PC-3 (cell line): ENCODE results near the gene MECR. TPM values are rescaled to one million over a fixed set of nuclear protein-coding genes. Genes with fewer than 3 reads are reported as not detected.
A peak's percentile ranks its signal among the peaks of the same experiment; 100 is the strongest.

ENCODE experiments used
- ATAC-seq: fragments of 200-7000 bp; cut with Tn5 transposase; 2 replicates; pipeline ENCODE4 v1.9.1; 2020; ENCODE audit warnings: mild to moderate bottlenecking, moderate library complexity
- BruUV-seq: library from RNA; stranded (reverse); fragments of 400-500 nt; replicated peaks from 2 replicates; lab custom pipeline; 2021; lab: Mats Ljungman, UMichigan
- CTCF ChIA-PET: fragments of 300-600 bp; sonication (Branson Sonifier 250); formaldehyde crosslinking; loops from one replicate; lab custom pipeline; 2022; ENCODE audit warnings: antibody characterized with exemption; lab: Charles Lee
- POLR2A ChIA-PET: fragments of 300-600 bp; sonication (Branson Sonifier 250); formaldehyde crosslinking; loops from one replicate; lab custom pipeline; 2022; ENCODE audit warnings: antibody characterized with exemption; ENCODE audit not compliant: unreplicated experiment; lab: Charles Lee
- DNase-seq: peaks from one replicate; pipeline ENCODE4 v3.0.0-alpha.2; 2015
- H2AFZ ChIP-seq: fragments of 300-600 bp; sonication (generic); 2 replicates; pipeline ENCODE4 v1.6.0; 2016; ENCODE audit warnings: antibody characterized with exemption, low read length
- H3F3A ChIP-seq: fragments of 300-600 bp; sonication (generic); one replicate; pipeline ENCODE4 v1.6.0; 2017; ENCODE audit warnings: antibody characterized with exemption, low read length, control low read depth, mild to moderate bottlenecking; ENCODE audit not compliant: unreplicated experiment
- H3K27ac ChIP-seq: fragments of 300-600 bp; sonication (generic); 2 replicates; pipeline ENCODE4 v1.5.1; 2016; ENCODE audit warnings: mild to moderate bottlenecking, low read length
- H3K27me3 ChIP-seq: fragments of 300-600 bp; sonication (generic); 2 replicates; pipeline ENCODE4 v1.6.1; 2016; ENCODE audit warnings: low read length, mixed read lengths
- H3K36me3 ChIP-seq: fragments of 300-600 bp; sonication (generic); 2 replicates; pipeline ENCODE4 v1.6.1; 2016; ENCODE audit warnings: low read depth, mixed run types, low read length, mixed read lengths
- H3K4me1 ChIP-seq: fragments of 300-600 bp; sonication (generic); 2 replicates; pipeline ENCODE4 v1.5.1; 2016; ENCODE audit warnings: low read length; ENCODE audit not compliant: insufficient read depth
- H3K4me2 ChIP-seq: fragments of 300-600 bp; sonication (generic); 2 replicates; pipeline ENCODE4 v1.6.0; 2016; ENCODE audit warnings: low read length
- H3K4me3 ChIP-seq: fragments of 300-600 bp; sonication (generic); 2 replicates; pipeline ENCODE4 v1.5.1; 2016; ENCODE audit warnings: mild to moderate bottlenecking, low read length, mixed read lengths
- H3K79me2 ChIP-seq: fragments of 300-600 bp; sonication (generic); 2 replicates; pipeline ENCODE4 v1.6.1; 2017; ENCODE audit warnings: low read length, mixed read lengths
- H3K9ac ChIP-seq: fragments of 300-600 bp; sonication (generic); 2 replicates; pipeline ENCODE4 v1.6.0; 2016; ENCODE audit warnings: mild to moderate bottlenecking, low read length
- H3K9me2 ChIP-seq: fragments of 300-600 bp; sonication (generic); replicated peaks from 2 replicates; pipeline ENCODE4 v1.6.1; 2016; ENCODE audit warnings: mixed run types, low read length, mixed read lengths
- H3K9me3 ChIP-seq: fragments of 300-600 bp; sonication (generic); 2 replicates; pipeline ENCODE4 v1.6.1; 2016; ENCODE audit warnings: low read length, mixed read lengths
- H4K20me1 ChIP-seq: fragments of 300-600 bp; sonication (generic); 2 replicates; pipeline ENCODE4 v1.6.1; 2016; ENCODE audit warnings: low read length, mixed read lengths
- CTCF ChIP-seq: fragments of 300-600 bp; sonication (generic); conservative IDR thresholded peaks from 2 replicates; pipeline ENCODE4 v1.5.1; 2017; ENCODE audit warnings: antibody characterized with exemption, low read depth, mild to moderate bottlenecking, low read length
- EZH2 ChIP-seq: fragments of 300-600 bp; sonication (generic); IDR thresholded peaks from one replicate; pipeline ENCODE4 v1.6.1; 2017; ENCODE audit warnings: antibody characterized with exemption, mild to moderate bottlenecking, low read length; ENCODE audit not compliant: unreplicated experiment
- EZH2phosphoT487 ChIP-seq: fragments of 300-600 bp; sonication (generic); IDR thresholded peaks from 2 replicates; pipeline ENCODE4 v1.6.1; 2018; ENCODE audit warnings: mild to moderate bottlenecking, antibody characterized with exemption, low read length, borderline replicate concordance
- intact Hi-C: fragments of 100-400 bp; cut with micrococcal nuclease; formaldehyde crosslinking; loops from 2 replicates; pipeline ENCODE4 v1.9.0; 2023
- total RNA-seq: library from RNA; depleted of rRNA; stranded (reverse); fragments of >200 nt; gene quantifications from 2 replicates; pipeline ENCODE4 v1.2.3, GENCODE V29; 2014

MECR gene
- total RNA-seq, 1 experiment from 2014 or later, result 30.5 TPM

GRCh38 chr1:29275435-29275834 lies 44.7 kb upstream of the MECR start:
- no peak for DNase-seq
- BruUV-seq, result no TSS peak
- POLR2A ChIA-PET, result no interaction called here

DNA sequence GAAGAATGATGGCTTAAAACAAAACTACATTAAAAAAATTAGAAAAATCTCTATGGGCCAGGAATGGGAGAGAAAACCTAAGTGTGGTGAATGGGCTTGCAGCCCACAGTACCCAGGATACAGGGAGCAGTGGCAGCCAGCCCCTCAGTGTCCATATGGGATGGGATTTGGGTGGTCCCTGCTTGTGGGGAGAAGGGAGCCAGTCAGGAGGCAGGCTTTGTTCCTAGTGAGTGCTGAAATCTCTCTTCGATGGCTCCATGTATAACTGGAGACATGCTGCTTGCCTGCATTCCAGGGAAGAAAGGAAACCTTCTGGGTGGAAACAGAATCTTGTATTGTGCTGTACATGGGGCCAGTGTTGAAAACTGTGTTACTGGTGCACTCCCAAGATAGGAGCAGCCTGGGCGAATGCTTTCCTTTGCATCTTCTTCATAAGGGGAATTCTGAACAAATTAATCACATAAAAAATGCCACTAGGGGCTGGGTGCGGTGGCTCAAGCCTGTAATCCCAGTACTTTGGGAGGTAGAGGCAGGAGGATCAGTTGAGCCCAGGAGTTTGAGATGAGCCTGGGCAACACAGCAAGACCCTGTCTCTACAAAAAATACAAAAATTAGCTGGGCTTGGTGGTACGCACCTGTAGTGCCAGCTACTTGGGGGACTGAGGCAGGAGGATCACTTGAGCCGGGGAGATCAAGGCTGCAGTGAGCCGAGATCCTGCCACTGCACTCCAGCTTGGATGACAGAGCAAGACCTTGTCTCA lies 41.6 kb upstream of the MECR start:
- ATAC-seq (peak; percentile 9), DNase-seq (no peak)
- Histone ChIP-seq H3F3A (no peaks in the 10 kb centered on the region), H3K27me3 (no peaks in the 10 kb centered on the region), H3K9me3 (no peaks in the 10 kb centered on the region), H3K27ac (peak overlapping the region; percentile 52), H3K4me1 (peaks cover 19% of the 10 kb centered on the region), H3K4me3 (peak overlapping the region; percentile 18; the same call in 1 of the 2 replicates), H3K9me2 (no peaks in the 10 kb centered on the region), H3K36me3 (no peaks in the 10 kb centered on the region), H2AFZ (peak overlapping the region; percentile 54), H3K4me2 (peak overlapping the region; percentile 71), H3K79me2 (no peaks in the 10 kb centered on the region), H4K20me1 (no peaks in the 10 kb centered on the region), H3K9ac (0 out of 2 replicates have a peak overlapping the region, but pooled peaks have one; percentile 8)
- intact Hi-C loops, result no loop called here
- TF ChIP-seq EZH2phosphoT487 (no peak), EZH2 (no peak), CTCF (no peak)
- POLR2A ChIA-PET, result no interaction called here
- TSS peak; percentile 39 for BruUV-seq
- CTCF ChIA-PET, result no interaction called here

More at GRCh38 chr1:29275435-29275834, 44.7 kb upstream of the MECR start:
- Histone ChIP-seq H3K36me3 (no peaks in the 10 kb centered on the region), H3K9me3 (no peaks in the 10 kb centered on the region), H3K27ac (no peak overlapping the region), H3K27me3 (no peaks in the 10 kb centered on the region), H2AFZ (no peak overlapping the region), H3K4me1 (peaks cover 23% of the 10 kb centered on the region), H3K9me2 (no peaks in the 10 kb centered on the region), H3K4me2 (no peak overlapping the region), H3K4me3 (no peak overlapping the region), H3K79me2 (no peaks in the 10 kb centered on the region), H3F3A (no peaks in the 10 kb centered on the region), H3K9ac (no peak overlapping the region), H4K20me1 (no peaks in the 10 kb centered on the region)
- CTCF ChIA-PET, result no interaction called here
- intact Hi-C loops, result no loop called here
- no peak for TF ChIP-seq CTCF
- TF ChIP-seq EZH2phosphoT487, result no peak
- no peak for TF ChIP-seq EZH2
- no peak for ATAC-seq

DNA sequence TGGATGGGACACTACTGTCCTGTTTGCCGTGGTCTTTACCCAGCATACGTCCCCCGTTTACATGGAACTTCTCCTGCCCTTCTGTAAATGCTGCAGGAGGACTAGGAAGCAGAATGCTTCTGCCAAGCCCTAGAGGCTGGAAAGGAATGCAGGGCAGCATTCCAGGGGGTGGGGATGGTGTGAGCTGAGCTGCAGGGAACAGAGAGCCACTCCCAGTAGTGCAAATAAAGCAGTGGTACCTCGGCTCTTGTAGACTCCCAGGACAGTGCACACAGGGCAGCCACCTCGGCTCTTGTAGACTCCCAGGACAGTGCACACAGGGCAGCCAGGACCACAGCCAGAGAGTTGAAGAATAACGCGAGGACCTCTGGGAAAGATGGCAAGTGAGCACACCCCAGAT lies 41.0 kb upstream of the MECR start:
- peak; percentile 96 for DNase-seq
- Histone ChIP-seq H3F3A (no peaks in the 10 kb centered on the region), H3K36me3 (no peaks in the 10 kb centered on the region), H3K4me1 (peaks cover 19% of the 10 kb centered on the region), H3K4me3 (peak overlapping the region; percentile 18; the same call in 1 of the 2 replicates), H3K9me3 (no peaks in the 10 kb centered on the region), H3K79me2 (no peaks in the 10 kb centered on the region), H3K27me3 (no peaks in the 10 kb centered on the region), H3K9ac (0 out of 2 replicates have a peak overlapping the region, but pooled peaks have one; percentile 8), H3K9me2 (no peaks in the 10 kb centered on the region), H3K27ac (peak overlapping the region; percentile 52), H4K20me1 (no peaks in the 10 kb centered on the region), H3K4me2 (peak overlapping the region; percentile 71), H2AFZ (peak overlapping the region; percentile 54)
- intact Hi-C loops, result no loop called here
- no TSS peak for BruUV-seq
- TF ChIP-seq EZH2 (no peak), CTCF (no peak), EZH2phosphoT487 (no peak)
- POLR2A ChIA-PET, result interaction anchor here (0.6 kb wide), 1 partner anchor 298 kb away, joined by 3 read pairs; no protein-coding TSS in a partner anchor
- ATAC-seq, result peak; percentile 100
- CTCF ChIA-PET, result interaction anchor here (0.6 kb wide), 2 partner anchors 12 to 69 kb away, joined by 3 read pairs; no protein-coding TSS in a partner anchor
